ENCODE data around the gene LYRM2. TPM values are rescaled to one million over a fixed set of nuclear protein-coding genes. Genes with fewer than 3 reads are reported as not detected.

Gene LYRM2
- total RNA-seq, 1 experiment from 2014 or later = 26.3 TPM

- ChIA-PET POLR2A (no interaction called here), CTCF (no interaction called here), RAD21 (ENCODE audit: low non-redundant PET in 1 of 2, low total read pairs in 2 of 2, uncharacterized antibody in 2 of 2, unreplicated experiment in 2 of 2) (no interaction called here)
- intact Hi-C loops (cut with micrococcal nuclease) = loop anchor here (10.0 kb wide), 1 partner anchor 492 kb away; no protein-coding TSS in a partner anchor
- H3K4me3 ChIP-seq (replicated peaks in 1 of 2; ENCODE audit: low read depth in 1 of 2, low read length in 2 of 2) = no peak overlapping the region
- H3K27ac ChIP-seq (ENCODE audit: low read depth, low read length) = no peak overlapping the region
- TF ChIP-seq SIN3A (IDR thresholded peaks at IDR 0.05; ENCODE audit: low read depth) (no peak), SP1 (IDR thresholded peaks at IDR 0.05; ENCODE audit: low read depth) (no peak), REST (IDR thresholded peaks at IDR 0.05; ENCODE audit: low read depth) (no peak), CTCF (IDR thresholded peaks at IDR 0.05 in 2 of 3, conservative IDR thresholded peaks at IDR 0.05 in 1 of 3; ENCODE audit: borderline replicate concordance in 1 of 3, insufficient read depth in 1 of 3, low read depth in 2 of 3, low read length in 2 of 3) (no peak), CBX3 (IDR thresholded peaks at IDR 0.05; ENCODE audit: low read depth) (no peak), EZH2phosphoT487 (IDR thresholded peaks at IDR 0.05; ENCODE audit: borderline replicate concordance) (no peak), SRF (IDR thresholded peaks at IDR 0.05; ENCODE audit: low read depth) (no peak), FOSL1 (IDR thresholded peaks at IDR 0.05; ENCODE audit: low read depth) (no peak), ATF3 (IDR thresholded peaks at IDR 0.05) (no peak)
- no peaks in the 10 kb centered on the region for H3K9me3 ChIP-seq (ENCODE audit: control insufficient read depth in 1 of 2, insufficient read depth in 1 of 2, low read depth in 1 of 2, low read length in 2 of 2)
- H3K79me2 ChIP-seq (ENCODE audit: insufficient read depth, low read length) = no peaks in the 10 kb centered on the region
- no peak overlapping the region for H2AFZ ChIP-seq (ENCODE audit: low read depth, low read length, poor library complexity, severe bottlenecking)
- no TSS peak for BruUV-seq (replicated peaks)
- no peaks in the 10 kb centered on the region for H4K20me1 ChIP-seq (ENCODE audit: insufficient read depth)
- no peak for ATAC-seq
- H3K27me3 ChIP-seq (ENCODE audit: insufficient read depth, low read length) = no peaks in the 10 kb centered on the region
- DNase-seq (ENCODE audit: low read depth, low spot score) = no peak
- no peaks in the 10 kb centered on the region for H3K36me3 ChIP-seq (ENCODE audit: control insufficient read depth in 1 of 2, insufficient read depth in 2 of 2, low read length in 2 of 2)
- H3K9me2 ChIP-seq (ENCODE audit: insufficient read depth) = no peaks in the 10 kb centered on the region
- H3K4me2 ChIP-seq (ENCODE audit: low read length) = no peak overlapping the region
- no peaks in the 10 kb centered on the region for H3K4me1 ChIP-seq (ENCODE audit: control insufficient read depth in 1 of 2, insufficient read depth in 2 of 2, low read length in 2 of 2)
- no peak overlapping the region for H3K9ac ChIP-seq (ENCODE audit: low read length)
Measured at GRCh38 chr6:89616531-89616930, 22.0 kb downstream of the LYRM2 start.

Data from HCT116 (cell line).